Suprapubic skin (tissue), 4 donors: ENCODE measurements around the gene CLDN34.

ENCODE experiments used
- CTCF ChIP-seq, 2 donors: fragments of 200-600 bp in 1 of 2; fragments of 450-650 bp in 1 of 2; sonication (generic) in 1 of 2; IDR thresholded peaks; one replicate each; pipeline ENCODE4 v1.5.1; 2016 to 2019; ENCODE audit warnings: antibody characterized with exemption in 2 of 2, mild to moderate bottlenecking in 1 of 2, moderate library complexity in 1 of 2
- EP300 ChIP-seq: sonication (generic); formaldehyde crosslinking; IDR thresholded peaks from one replicate; pipeline ENCODE4 v1.6.1; 2017; ENCODE audit warnings: antibody characterized with exemption
- POLR2A ChIP-seq, 2 donors: fragments of 450-650 bp; IDR thresholded peaks; one replicate each; pipeline ENCODE4 v1.6.1; 2017; ENCODE audit warnings: antibody characterized with exemption in 2 of 2, mild to moderate bottlenecking in 2 of 2, moderate library complexity in 2 of 2
- POLR2AphosphoS5 ChIP-seq, 3 donors: sonication (generic); formaldehyde crosslinking; IDR thresholded peaks; one replicate each; pipeline ENCODE4 v1.6.1; 2017; ENCODE audit warnings: antibody characterized with exemption in 3 of 3

- TF ChIP-seq POLR2A (IDR thresholded peaks at IDR 0.05) = no peak
- TF ChIP-seq CTCF (IDR thresholded peaks at IDR 0.05) = no peak
- no peak for TF ChIP-seq POLR2AphosphoS5 (IDR thresholded peaks at IDR 0.05)
- TF ChIP-seq EP300 = no peak
These were observed 16.3 kb downstream of the CLDN34 start for GRCh38 chrX:9983441-9983840.
